ENCODE data around the gene KIF1B.
A peak's percentile ranks its signal among the peaks of the same experiment; 100 is the strongest.

Gene KIF1B

DNA sequence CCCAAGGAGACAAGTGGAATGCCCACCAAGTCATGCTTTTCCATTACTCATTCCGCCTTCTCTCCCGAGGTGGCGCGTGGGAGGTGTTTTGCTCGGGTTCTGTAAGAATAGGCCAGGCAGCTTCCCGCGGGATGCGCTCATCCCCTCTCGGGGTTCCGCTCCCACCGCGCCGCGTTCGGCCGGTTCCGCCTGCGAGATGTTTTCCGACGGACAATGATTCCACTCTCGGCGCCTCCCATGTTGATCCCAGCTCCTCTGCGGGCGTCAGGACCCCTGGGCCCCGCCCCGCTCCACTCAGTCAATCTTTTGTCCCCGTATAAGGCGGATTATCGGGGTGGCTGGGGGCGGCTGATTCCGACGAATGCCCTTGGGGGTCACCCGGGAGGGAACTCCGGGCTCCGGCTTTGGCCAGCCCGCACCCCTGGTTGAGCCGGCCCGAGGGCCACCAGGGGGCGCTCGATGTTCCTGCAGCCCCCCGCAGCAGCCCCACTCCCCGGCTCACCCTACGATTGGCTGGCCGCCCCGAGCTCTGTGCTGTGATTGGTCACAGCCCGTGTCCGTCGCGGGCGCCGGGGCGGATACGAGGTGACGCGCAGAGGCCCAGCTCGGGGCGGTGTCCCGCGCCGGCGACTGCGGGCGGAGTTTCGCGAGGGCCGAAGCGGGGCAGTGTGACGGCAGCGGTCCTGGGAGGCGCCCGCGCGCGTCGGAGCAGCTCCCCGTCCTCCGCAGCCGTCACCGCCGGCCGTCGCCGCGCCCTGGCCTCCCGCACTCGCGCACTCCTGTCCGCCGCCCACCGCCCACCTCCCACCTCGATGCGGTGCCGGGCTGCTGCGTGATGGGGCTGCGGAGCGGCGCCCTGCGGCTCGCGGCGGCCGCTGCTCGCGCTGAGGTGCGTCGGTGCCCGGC lies at the start of gene KIF1B:
KIF1B (plus strand) TSS at position 666 of the 906 bp plus-strand sequence. CDS start 21,759 bp downstream, outside the sequence.
- peak; percentile 98 for DNase-seq
- ATAC-seq, result peak; percentile 98

DNA sequence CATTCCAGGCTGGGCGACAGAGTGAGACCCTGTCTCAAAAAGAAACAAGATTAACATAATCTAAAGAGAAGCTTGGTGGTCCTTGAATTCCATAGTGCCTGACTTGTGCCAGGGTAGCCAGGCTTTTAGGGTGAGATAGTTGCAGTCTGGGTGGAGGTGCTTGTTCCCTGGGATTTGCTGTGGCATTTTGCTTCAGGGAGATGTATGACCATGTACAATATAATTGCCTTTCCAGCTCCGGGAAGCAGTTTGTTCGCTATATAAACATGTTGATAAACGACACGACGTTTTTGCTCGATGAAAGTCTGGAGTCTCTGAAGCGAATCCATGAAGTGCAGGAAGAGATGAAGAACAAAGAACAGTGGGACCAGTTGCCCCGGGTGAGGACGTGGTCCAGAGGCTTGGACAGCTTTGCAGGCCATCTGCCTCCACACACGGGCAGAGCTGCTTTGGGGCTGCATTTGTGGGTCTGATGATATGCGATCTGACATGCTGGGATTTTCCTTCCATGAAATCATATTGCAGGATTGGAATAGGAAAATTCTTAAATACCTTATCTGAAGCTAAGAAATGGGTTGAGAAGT lies 49.4 kb upstream of the KIF1B start:
- no peak for ATAC-seq

GRCh38 chr1:10161541-10162290 lies 48.7 kb upstream of the KIF1B start:
- DNase-seq, result no peak
- no peak for ATAC-seq

More for the DNA sequence above, 49.4 kb upstream of the KIF1B start:
- no peak for DNase-seq

- ATAC-seq (no peak), DNase-seq (no peak)
Measured at GRCh38 chr1:10168912-10169514, 41.4 kb upstream of the KIF1B start.

- no peak for DNase-seq
- peak; percentile 92 for ATAC-seq
Measured at GRCh38 chr1:10170239-10170574, 40.2 kb upstream of the KIF1B start.

GRCh38 chr1:10171105-10171767 lies 39.1 kb upstream of the KIF1B start:
- DNase-seq (no peak), ATAC-seq (no peak)

DNA sequence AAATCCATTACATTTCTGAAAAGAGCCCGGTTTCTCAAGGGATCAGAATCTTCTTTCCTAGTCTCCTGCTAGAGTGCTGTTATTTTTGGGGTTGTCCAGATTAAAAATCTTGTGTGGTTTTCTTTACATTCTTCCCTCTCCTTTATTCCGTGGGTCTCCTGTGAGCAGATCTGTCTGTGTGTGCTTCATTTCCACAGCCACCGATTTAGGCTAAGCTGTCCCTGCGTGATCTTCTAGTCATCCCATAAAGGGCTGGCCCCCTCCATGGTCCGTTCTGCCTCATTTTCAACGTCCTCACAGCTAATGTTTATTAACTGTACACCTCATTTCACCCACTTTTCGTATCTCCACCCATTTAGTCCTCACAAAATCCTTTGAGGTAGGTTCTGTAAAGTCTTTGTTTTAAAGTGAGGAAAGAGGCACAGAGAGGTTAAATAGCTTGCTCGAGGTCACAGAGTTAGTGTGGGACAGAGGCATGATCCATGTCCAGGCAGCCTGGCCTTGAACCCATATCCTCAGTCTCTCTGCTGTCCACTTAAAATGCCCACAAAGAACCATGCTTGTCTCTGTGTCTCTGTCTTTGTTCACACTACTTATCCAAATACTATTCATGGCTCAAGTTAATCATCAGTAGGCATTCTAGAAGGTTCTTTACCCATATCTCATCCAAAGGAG lies 38.2 kb upstream of the KIF1B start:
- ATAC-seq (no peak), DNase-seq (no peak)

- ATAC-seq (peak; percentile 15), DNase-seq (peak; percentile 20)
Measured at GRCh38 chr1:10173582-10173981, 36.8 kb upstream of the KIF1B start.

DNA sequence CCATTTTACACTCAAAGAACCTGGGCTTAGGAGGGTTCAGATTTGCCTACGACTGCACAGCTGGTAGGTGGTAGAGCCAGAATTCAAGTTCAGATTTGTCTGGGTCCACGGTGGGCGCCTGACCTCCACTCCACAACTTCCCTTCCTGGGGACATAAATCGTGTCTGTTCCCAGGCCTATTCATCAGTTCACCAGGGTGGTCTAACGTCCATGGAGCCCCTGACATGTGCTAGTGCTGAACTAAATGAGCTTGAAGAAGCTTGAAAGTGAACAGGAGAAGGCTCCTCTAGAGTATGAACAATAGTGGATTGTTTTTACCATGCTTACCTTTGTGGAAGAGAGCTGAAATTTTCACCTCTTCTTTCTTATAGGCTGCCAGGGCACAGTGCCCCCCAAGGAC lies 32.5 kb upstream of the KIF1B start:
- DNase-seq, result no peak
- no peak for ATAC-seq

DNA sequence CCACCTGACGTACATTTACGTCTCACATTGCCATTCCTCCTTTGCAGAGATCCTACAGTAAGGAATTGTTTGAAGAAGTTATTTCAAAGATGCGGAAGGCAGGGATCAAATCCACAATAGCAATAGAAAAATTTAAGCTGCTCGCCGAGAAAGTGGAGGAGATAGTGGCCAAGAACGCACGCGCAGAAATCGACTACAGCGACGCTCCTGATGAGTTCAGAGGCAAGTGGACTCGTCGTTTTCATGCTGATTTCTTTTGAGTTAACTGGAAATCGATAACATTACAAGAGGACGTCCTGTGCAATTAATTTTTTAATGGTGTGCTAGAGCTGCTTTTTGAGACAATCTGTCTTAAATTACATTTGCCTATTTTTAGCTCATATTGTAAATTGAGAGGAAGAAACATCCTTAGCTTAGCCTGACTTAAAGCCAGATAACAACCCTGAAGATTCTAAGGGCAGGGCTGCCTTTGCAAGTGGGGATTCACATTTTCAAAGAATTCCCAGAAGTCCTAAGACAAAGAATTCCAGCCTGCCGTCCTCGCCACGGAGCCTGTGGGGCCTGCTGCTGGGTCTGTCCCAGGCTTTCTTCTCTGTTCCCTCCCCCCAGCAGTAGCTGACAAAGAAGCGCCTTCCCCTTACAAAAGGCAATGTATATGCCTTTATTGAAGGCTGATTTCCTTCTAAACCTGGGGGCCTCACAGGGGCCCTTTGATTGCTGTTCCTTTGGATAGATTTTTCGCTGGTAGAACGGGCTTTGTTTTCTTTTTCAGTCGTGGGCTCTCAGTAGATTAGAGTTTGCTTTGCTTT lies 31.6 kb upstream of the KIF1B start:
- ATAC-seq (no peak), DNase-seq (no peak)

DNA sequence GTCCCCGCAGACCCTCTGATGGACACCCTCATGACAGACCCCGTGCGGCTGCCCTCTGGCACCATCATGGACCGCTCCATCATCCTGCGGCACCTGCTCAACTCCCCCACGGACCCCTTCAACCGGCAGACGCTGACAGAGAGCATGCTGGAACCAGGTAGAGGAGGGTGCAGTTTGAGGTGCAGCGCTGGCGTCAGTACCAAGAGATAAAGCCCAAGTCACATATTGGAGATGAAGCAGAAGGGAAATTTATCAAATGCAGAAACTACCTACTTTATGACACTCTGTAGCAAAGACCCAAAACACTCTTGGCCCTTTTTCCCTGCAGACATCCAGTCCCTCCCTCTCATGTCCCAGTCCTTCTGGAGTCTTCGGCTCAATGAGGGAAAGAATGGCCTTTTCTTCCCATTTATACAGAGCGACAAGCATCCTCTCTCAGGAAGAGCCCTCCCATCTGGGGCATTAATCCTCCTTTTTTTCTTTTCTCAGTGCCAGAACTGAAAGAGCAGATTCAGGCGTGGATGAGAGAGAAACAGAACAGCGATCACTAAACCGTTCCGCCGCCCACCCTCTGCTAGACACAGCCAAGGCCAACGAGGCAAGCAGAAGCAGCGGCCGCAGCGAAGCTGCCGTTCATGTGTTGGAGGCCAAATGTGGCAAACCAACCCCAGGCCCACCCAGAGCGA lies 30.8 kb upstream of the KIF1B start:
- no peak for DNase-seq
- ATAC-seq, result no peak

- ATAC-seq (no peak), DNase-seq (no peak)
Measured at GRCh38 chr1:10181154-10181553, 29.2 kb upstream of the KIF1B start.

DNA sequence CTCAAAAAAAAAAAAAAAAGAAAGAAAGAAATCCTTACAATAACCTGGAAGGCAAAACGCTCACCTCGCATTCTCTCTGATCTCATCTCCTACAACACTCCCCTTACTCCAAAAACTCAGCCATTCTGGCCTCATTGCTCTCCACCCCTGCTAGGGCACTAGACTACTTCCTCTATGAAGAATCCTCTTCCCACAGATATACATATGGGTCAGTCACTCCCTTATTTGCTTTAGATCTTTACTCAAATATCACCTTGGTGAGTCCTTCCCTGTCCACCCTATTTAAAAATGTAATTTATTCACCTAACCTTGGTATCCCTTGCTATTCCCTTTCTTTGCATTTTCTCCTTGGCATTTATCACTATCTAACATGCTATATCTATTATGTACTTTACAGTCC lies 24.6 kb upstream of the KIF1B start:
- ATAC-seq, result no peak
- DNase-seq, result no peak

GRCh38 chr1:10186331-10187025 lies 23.9 kb upstream of the KIF1B start:
- no peak for ATAC-seq

DNA sequence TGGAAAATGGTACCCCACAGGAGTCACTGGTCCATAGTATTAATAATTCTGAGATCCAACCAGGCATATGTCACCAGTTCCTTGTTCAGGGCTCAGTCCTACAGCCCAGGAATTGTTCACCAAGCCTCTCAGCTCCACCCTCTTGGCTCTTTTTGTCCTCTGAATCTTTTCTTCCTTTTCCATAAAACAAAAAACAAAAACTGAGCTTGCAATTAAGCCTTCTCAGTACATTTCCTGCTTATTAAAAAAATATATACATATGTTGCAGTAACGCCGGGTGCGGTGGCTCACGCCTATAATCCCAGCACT lies 23.4 kb upstream of the KIF1B start:
- ATAC-seq, result no peak

More at GRCh38 chr1:10186331-10187025, 23.9 kb upstream of the KIF1B start:
- DNase-seq, result no peak

DNA sequence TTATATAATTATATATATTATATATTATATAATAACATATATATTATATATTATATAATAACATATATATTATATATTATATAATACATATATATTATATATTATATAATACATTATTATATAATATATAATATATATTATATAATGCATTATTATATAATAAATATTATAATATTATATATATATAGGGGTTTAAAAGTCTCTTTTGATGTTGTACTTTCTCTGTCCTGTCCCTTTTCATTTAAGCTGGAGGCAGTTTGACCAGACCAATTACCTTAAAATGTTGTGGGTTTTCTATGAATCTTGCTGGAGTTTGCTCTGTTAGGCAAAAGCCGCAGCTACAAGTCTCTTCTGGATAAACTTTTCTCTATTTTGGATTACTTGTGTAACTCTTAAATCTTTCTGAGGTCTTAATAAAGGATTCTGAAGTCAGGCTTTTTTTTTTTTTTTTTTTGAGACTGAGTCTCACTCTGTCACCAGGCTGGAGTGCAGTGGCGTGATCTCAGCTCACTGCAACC lies 22.2 kb upstream of the KIF1B start:
- ATAC-seq, result no peak
- DNase-seq, result no peak

More for the DNA sequence above, 23.4 kb upstream of the KIF1B start:
- no peak for DNase-seq

DNA sequence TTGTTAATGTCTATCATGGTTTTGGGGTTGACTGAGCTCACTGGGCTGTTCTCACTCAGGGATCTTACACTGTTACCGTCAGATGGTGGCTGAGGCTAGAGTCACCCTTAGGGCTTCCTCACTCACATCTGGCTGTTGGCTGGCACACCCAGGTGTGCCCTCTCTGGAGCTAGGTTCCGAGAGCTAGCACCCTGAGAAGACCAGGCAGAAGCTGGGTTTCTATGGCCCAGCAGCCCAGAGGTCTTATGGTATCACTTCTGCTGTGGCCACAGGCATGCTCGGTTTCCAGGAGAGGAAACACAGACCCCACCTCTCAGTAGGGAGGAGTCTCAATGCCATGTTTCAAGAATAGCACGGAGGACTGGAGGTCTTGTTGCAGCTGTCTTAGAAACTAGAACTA lies 20.7 kb upstream of the KIF1B start:
- ATAC-seq (no peak), DNase-seq (no peak)

DNA sequence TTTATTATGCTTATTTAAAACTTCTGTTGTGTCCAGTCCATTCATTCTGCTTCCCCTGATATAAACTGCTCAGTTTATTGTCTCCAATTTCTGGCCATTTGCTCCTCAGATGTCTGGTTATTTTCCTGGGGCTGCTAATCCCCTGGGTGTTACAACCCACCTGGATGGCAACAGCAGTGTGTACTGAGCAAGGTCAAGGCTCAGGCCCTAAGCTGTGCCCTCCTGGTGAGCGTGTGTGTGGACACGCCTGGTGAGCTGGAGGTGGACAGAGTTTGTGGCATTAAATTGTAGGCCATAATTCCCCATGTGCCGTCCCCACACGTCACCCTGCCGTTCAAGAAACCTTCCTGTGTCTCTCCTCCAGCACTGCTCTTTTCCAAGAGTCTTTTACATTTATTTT lies 18.1 kb upstream of the KIF1B start:
- DNase-seq (no peak), ATAC-seq (no peak)

- DNase-seq (no peak), ATAC-seq (no peak)
Measured at GRCh38 chr1:10193288-10193687, 17.1 kb upstream of the KIF1B start.

Measured in stimulated activated naive CD8-positive, alpha-beta T cell treated with anti-CD3 and anti-CD28 coated beads, Interleukin-15, Interleukin-2, amounts not matched to agents 100 U/mL and 50 U/mL, for 24 hours (primary cell).